NCI-H774 (cell line): ENCODE measurements around the gene PRDM15.

Experiments
- DNase-seq: peaks from one replicate; lab custom pipeline; 2025; lab: John Stamatoyannopoulos, UW

PRDM15 gene

GRCh38 chr21:41777951-41778815 is 101.0 kb downstream of the PRDM15 start:
- no peak for DNase-seq

DNA sequence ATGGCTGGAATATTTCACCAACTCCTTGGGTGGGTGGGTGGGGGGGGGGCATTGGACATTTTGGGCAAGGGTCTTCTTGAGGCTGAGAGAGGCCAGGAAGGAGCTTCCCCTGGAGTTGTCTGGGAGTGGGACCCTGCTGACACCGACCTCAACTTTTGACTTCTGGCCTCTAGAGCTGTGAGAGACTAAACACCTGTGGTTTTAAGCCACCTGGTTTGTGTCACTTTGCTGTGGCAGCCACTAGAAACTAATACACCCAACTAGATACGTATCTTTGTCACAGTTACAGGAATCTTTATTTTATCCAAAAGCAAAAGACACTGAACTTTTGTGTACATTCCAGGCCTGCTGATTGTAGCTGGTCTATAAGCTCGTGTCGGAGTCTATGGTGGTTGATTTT is 102.4 kb downstream of the PRDM15 start:
- no peak for DNase-seq

GRCh38 chr21:41775149-41775472 is 104.0 kb downstream of the PRDM15 start:
- no peak for DNase-seq

DNA sequence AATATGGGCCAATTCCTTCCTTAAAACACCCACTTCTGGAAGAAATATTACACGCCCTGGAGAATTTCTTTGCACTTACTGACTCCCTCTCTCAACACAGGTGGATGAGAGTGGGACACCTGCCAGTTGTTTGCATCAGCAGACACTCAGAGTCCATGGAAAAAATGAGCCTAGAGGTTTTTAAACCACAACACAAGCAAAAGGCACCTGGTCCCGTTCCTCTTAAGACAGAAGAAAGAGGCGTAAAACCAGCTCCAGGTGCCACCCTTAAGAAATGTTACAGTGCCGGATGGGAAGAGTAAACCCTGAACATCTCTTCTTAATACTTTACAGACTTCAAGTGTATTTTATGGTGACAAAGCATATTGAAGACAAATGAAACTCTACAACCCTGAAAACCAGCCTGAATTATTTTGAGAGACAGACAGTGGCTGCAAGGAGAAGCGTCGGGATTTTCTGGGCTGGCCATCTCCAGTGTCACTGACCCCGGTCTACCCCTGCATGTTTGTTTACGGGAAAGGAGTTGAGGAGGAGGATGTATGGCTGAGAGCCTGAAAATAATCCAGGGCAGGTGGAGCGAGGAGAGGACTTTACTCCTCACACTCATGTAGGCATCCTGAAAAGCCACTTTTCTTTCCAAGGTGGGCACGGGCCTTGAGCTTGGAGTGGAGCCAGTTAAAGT is 104.5 kb downstream of the PRDM15 start:
- DNase-seq, result no peak

DNA sequence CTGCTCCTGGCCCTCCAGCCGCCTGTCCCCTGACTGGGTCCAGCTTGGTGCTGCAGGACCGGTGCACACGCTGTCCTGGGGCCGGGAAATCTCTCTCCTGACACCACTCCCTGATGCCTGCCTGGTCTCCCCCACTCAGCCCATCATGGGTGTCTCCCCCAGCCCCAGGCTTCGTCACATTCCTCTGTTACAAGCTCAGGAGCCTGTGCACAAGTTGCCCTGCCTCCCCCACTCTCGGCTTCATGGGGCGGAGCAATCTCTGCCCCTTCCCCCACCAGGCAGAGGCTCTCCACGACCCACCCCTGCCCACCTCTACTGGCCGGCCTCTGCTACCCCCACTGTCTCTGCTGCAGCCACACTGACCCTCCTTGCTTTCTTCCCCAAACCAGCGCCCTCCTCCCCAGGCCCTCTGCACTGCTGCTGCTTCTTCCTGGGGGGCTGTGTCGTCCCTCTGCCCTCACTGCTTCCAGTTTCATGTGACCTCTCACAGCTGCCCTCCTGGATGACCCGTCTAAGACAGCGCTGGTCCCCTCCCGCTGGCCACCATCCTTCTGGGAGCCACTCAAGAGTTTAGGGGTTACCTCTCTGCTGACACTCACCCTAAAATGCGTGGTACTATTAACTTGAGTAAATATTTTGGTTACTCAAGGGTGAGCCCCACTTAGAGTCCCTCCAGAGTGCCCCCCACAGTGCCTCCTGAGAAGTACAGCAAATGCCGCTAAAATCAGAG is 106.6 kb downstream of the PRDM15 start:
- DNase-seq, result no peak

GRCh38 chr21:41771625-41771945 is 107.6 kb downstream of the PRDM15 start:
- DNase-seq, result no peak

- DNase-seq, result no peak
These were observed 108.1 kb downstream of the PRDM15 start for GRCh38 chr21:41770901-41771624.

- no peak for DNase-seq
These were observed 109.2 kb downstream of the PRDM15 start for GRCh38 chr21:41769933-41770332.

GRCh38 chr21:41769521-41769920 is 109.6 kb downstream of the PRDM15 start:
- no peak for DNase-seq

- no peak for DNase-seq
These were observed 110.0 kb downstream of the PRDM15 start for GRCh38 chr21:41769111-41769510.

- peak; percentile 6 for DNase-seq
These were observed 110.6 kb downstream of the PRDM15 start for GRCh38 chr21:41768437-41769042.

DNA sequence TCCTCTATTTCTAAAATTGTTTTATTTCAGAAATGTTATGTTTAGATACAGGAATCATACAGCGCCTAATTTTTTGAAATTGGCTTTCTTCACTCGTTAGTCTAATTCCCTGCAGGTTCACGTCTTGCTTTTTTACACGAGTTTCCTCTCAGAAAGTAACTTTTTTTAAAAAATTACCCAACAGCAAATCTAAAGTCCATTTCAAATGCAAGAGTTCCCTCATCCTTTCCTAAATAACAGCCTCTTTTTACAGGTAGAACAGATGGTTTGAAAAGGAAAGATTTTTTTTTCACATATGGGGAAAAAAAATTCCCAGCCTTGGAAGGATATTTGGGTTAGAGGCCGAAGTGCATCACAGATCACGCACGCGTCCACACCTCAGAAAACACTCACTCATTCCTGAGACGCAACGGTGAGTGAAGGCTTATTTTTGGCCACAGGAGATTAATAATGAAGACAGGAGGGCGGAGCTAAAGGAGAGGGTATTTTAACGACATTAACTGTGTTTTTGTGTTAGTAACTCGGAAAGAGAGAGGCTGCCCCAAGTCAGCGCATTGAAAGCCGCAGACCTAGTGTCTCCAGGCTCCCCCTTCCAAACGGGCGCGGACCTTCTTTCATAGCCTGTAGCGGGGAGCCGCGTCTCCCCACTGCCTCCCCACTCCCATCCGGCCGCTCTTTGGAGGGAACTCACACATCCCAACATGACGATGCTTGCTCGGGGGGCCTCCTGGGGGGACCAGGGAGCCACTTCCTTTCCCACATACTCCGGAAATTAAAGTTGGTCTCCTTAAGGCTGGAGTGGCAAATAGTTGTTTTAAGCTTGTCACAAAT is 111.3 kb downstream of the PRDM15 start:
- no peak for DNase-seq

- peak; percentile 66 for DNase-seq
These were observed 112.1 kb downstream of the PRDM15 start, which contains the start of gene RIPK4 for GRCh38 chr21:41766883-41767605. TSS of gene RIPK4 (minus strand) at chr21:41767052. CDS start at chr21:41767041, 11 bp downstream.

DNA sequence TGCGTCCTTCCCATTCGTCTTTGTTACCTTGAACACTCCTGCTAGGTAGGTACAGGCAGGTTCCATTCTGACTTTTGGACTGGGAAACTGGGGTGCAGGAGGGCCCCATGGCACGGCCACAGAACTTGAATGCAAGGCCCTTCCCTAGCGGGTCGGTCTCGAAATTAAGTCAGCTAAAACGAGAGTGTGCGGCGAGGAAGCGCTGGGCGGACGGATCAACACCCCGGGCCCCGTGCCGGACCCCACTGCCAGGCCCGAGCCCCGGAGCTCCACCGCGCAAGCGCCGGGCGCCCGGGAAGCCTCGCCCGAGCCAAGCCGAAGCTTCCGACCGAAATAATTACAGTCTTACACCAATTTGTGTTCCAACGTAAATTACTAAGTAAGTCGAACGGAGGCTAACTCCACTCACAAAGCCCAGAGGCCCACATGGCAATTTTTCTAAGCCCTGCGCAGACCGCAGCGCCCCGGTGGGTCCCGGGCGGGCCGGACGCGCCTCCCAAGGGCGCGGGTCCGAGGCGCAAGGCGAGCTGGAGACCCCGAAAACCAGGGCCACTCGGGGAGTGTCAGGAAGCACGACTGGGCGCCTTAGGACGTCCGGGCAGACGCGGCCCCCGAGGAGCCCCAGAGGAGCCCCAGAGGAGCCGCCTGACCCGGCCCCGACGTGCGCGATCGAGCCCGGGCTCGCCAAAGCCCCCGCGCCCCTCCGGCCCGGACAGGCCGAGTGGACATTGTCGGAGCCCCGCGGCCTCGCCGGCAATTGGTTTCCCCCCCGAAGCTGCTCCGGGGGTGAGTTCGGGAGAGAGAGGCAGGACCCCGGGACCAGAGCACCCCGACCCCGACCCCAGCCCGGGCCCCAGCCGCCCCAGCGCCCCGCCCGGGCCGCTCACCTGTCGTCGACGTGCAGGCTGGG is 112.9 kb downstream of the PRDM15 start:
- no peak for DNase-seq

- no peak for DNase-seq
These were observed 113.7 kb downstream of the PRDM15 start for GRCh38 chr21:41765420-41765821.

DNA sequence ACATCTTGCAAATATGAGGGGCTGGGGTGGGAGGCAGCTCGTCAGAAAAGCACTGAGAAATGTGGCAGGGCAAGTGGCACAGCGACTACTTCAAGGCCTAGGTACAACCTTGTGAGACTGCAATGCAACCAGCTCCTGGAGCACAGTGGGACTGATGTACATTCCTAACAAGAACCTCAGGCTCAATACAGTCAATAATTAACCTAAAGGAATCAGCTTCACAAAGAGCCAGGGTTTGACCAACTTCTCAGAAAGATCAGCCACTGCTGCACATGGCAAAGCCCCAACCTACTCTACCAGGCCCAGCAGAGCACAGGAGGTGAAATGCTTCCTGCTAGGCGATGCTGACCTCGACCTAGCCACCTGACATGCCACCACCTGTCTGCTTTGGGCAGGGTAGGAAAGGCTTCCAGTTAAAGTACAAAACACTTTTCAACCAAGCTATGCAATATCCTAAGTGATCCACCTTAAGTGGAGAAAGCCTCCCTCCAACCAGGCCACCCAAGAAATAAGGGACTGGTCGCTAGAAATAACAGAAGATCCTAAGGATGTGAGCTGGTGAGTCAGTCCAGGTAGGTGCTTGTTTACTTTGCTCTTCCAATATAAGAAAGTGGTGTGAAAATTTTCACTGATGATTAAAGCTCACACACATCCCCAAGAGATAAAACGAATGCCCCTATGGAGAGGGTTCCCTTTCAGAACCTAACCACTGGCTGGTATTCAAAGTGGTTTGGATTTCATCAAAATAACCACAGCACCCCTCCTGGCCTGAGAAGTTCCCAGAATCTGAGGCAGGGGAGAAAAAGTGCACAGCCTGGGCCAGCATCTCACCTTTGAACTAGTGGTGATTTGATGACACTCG is 114.4 kb downstream of the PRDM15 start:
- DNase-seq, result no peak

DNA sequence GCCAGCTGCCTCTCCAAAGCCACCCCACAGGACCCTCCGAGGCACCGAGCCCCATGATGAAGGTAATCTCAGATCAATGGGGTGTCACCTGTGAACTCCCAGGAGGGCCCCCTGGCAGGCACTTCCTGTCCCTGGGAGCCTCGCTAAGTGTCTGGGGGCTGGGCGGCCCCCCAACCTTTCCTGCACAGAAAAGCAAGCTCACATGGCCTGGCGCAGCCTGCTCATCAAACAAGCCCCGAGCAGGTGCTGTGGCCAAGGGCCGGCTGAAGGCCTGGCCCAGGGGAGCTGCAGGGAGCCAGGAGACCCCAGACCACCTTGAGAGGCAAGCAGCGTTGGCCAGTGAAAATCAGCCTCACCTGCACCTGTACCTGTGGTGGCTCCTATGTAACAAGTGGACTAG is 115.1 kb downstream of the PRDM15 start:
- no peak for DNase-seq

- DNase-seq, result no peak
These were observed 115.7 kb downstream of the PRDM15 start for GRCh38 chr21:41763398-41763931.
